Measurements from ENCODE around the gene CATSPERZ. TPM values are rescaled to one million over a fixed set of nuclear protein-coding genes. Genes with fewer than 3 reads are reported as not detected.

The CATSPERZ gene
- total RNA-seq, 1 donor: not detected

DNA sequence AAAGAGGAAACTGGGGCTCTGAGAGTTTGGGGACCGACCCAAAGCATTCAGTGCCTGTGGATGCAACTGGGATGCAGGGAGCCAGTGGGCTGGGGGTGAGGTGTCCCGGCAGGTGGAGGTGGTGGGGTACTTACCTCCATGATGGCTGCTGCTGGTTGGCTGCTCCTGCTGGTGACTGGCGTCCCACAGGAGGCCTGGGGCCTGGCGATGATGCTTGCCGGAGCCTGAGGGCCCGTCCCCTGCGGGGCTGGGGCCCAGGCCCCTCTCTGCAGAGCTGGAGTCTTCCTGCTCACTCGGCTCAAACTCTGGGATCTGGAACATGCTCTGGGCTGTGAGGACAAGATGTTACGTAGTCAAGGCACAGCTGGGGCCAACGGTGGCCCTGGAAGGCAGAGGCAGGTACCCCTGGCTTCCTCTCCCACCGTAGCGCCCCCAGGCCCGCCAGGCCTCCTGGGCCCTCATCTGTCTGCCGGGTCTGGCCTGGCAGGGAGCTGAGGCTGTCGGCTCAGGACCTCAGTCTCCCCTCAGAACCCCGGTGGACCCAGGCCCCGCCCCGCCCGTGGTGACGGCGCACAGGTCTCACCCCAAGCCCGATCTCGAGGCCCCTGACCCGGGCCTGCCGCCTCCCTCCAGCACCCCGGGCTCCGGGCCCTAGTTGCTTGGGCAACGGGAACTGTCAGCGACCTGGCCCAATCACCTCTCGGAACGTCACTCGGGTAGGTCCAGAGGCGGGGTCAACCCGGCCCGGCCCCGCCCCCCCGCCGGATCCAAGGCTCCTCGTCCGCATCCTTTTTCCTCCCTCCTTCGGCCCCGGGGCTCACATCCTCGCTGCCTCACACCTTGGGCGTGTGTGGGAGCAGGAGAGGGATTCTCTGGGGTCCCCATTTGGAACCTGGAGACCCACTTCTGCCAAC, 15.9 kb upstream of the CATSPERZ start, which contains the start of gene BAD:
BAD (minus strand) TSS at position 618 of the 914 bp plus-strand sequence; CDS start at position 321, 297 bp downstream.
- H3K9me3 ChIP-seq (ENCODE audit: low read depth, low read length): no peaks in the 10 kb centered on the region
- H3K27me3 ChIP-seq (ENCODE audit: insufficient read depth, low read length): no peaks in the 10 kb centered on the region

GRCh38 chr11:64284962-64285884, 14.9 kb upstream of the CATSPERZ start, which contains the start of gene GPR137:
GPR137 (plus strand) TSS chr11:64285848; CDS start chr11:64286525, 677 bp downstream.
- Histone ChIP-seq H3K9me3 (ENCODE audit: low read depth, low read length) (no peaks in the 10 kb centered on the region), H3K4me2 (ENCODE audit: insufficient read depth, low read length) (peak within 1 kb of the TSS; percentile 99), H4K20me1 (ENCODE audit: insufficient read depth, low read length) (no peaks in the 10 kb centered on the region), H3K36me3 (ENCODE audit: insufficient read depth, low read length) (peaks cover 16% of the 10 kb centered on the region), H3K79me2 (ENCODE audit: insufficient read depth, low read length) (peaks cover 35% of the 10 kb centered on the region), H2AFZ (ENCODE audit: low read length) (peak within 1 kb of the TSS; percentile 96), H3K4me1 (ENCODE audit: insufficient read depth, low read length) (peaks cover 21% of the 10 kb centered on the region), H3K4me3 (ENCODE audit: insufficient read depth, low read length) (peak within 1 kb of the TSS; percentile 83), H3K27me3 (ENCODE audit: insufficient read depth, low read length) (peaks cover 5% of the 10 kb centered on the region), H3K27ac (ENCODE audit: low read depth, low read length) (peak within 1 kb of the TSS; percentile 91)
- TF ChIP-seq CTCF (IDR thresholded peaks at IDR 0.05; ENCODE audit: extremely low read depth, low read depth, low read length): no peak
- DNase-seq (ENCODE audit: insufficient read length, low spot score, missing footprints): peak; percentile 99

More for the DNA sequence above, 15.9 kb upstream of the CATSPERZ start, which contains the start of gene BAD:
- Histone ChIP-seq H2AFZ (ENCODE audit: low read length) (peak within 1 kb of the TSS; percentile 96), H3K36me3 (ENCODE audit: insufficient read depth, low read length) (peaks cover 16% of the 10 kb centered on the region), H3K79me2 (ENCODE audit: insufficient read depth, low read length) (peaks cover 35% of the 10 kb centered on the region), H4K20me1 (ENCODE audit: insufficient read depth, low read length) (no peaks in the 10 kb centered on the region), H3K27ac (ENCODE audit: low read depth, low read length) (peak within 1 kb of the TSS; percentile 91), H3K4me1 (ENCODE audit: insufficient read depth, low read length) (peaks cover 21% of the 10 kb centered on the region), H3K4me3 (ENCODE audit: insufficient read depth, low read length) (peak within 1 kb of the TSS; percentile 83), H3K4me2 (ENCODE audit: insufficient read depth, low read length) (peak within 1 kb of the TSS; percentile 99)
- no peak for TF ChIP-seq CTCF (IDR thresholded peaks at IDR 0.05; ENCODE audit: extremely low read depth, low read depth, low read length)
- peak; percentile 100 for DNase-seq (ENCODE audit: insufficient read length, low spot score, missing footprints)

DNA sequence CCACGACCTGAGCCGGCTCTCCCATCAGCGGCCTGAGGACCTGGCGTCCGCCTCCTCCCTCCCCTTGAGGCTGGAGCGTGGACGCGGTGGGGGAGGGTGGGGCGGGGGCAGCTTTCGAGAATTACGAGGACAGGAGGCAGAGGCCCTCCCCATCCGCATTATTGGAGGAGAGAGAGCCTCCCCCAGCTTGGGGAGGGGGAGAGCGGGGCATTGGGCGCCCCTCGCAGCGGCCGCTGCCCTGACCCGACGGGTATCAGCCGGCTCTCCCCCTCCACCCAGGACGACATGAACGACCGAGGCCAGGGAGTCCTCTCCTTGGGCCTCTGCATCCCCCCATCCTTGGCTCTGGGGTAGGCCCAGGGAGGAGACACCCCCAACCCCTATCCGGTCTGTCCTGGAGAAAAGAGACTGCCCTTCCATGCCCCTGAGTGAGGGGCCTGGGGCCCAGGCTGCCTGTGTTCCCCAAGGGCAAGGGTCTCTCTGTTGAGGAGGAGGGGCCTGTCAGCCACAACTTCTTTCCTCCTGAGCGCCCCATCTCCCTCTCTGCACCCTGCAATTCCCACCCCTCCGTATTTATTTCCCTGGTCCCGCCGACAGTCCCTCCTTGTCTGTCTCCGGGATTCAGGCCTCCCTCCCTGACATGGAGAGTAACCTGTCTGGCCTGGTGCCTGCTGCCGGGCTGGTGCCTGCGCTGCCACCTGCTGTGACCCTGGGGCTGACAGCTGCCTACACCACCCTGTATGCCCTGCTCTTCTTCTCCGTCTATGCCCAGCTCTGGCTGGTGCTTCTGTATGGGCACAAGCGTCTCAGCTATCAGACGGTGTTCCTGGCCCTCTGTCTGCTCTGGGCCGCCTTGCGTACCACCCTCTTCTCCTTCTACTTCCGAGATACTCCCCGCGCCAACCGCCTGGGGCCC, 14.0 kb upstream of the CATSPERZ start:
- H3K9me3 ChIP-seq (ENCODE audit: low read depth, low read length): no peaks in the 10 kb centered on the region
- peaks cover 16% of the 10 kb centered on the region for H3K36me3 ChIP-seq (ENCODE audit: insufficient read depth, low read length)
- DNase-seq (ENCODE audit: insufficient read length, low spot score, missing footprints): peak; percentile 73
- peak overlapping the region; percentile 83 for H3K4me3 ChIP-seq (ENCODE audit: insufficient read depth, low read length)
- H3K27me3 ChIP-seq (ENCODE audit: insufficient read depth, low read length): peaks cover 14% of the 10 kb centered on the region
- H3K27ac ChIP-seq (ENCODE audit: low read depth, low read length): no peak overlapping the region
- H3K4me2 ChIP-seq (ENCODE audit: insufficient read depth, low read length): peak overlapping the region; percentile 99
- peaks cover 21% of the 10 kb centered on the region for H3K4me1 ChIP-seq (ENCODE audit: insufficient read depth, low read length)
- TF ChIP-seq CTCF (IDR thresholded peaks at IDR 0.05; ENCODE audit: extremely low read depth, low read depth, low read length): no peak
- no peak overlapping the region for H2AFZ ChIP-seq (ENCODE audit: low read length)
- H3K79me2 ChIP-seq (ENCODE audit: insufficient read depth, low read length): peaks cover 33% of the 10 kb centered on the region
- H4K20me1 ChIP-seq (ENCODE audit: insufficient read depth, low read length): peaks cover 2% of the 10 kb centered on the region

Measured in osteoblast (primary cell).